ENCODE measurements around the gene APLP1.
A peak's percentile ranks its signal among the peaks of the same experiment; 100 is the strongest.
"Not testable (repeated sequence)": the region's sequence is repeated elsewhere in the genome, so short reads cannot be mapped to it uniquely, and the experiment has no call there.

APLP1 gene

GRCh38 chr19:35885225-35885738 lies 16.9 kb downstream of the APLP1 start:
- no peak overlapping the region for H3K4me3 ChIP-seq (ENCODE audit: low read length)
- no peak for TF ChIP-seq ZNF274 (IDR thresholded peaks at IDR 0.05; ENCODE audit: low read depth, low read length)

GRCh38 chr19:35885904-35886303 lies 17.5 kb downstream of the APLP1 start:
- TF ChIP-seq ZNF274 (IDR thresholded peaks at IDR 0.05; ENCODE audit: low read depth, low read length), result no peak
- no peak overlapping the region for H3K4me3 ChIP-seq (ENCODE audit: low read length)

- TF ChIP-seq ZNF274 (IDR thresholded peaks at IDR 0.05; ENCODE audit: low read depth, low read length), result no peak
Measured at GRCh38 chr19:35887197-35887596, 18.8 kb downstream of the APLP1 start.

GRCh38 chr19:35888398-35888797 lies 20.0 kb downstream of the APLP1 start:
- no peak overlapping the region for H3K4me3 ChIP-seq (ENCODE audit: low read length)
- TF ChIP-seq ZNF274 (IDR thresholded peaks at IDR 0.05; ENCODE audit: low read depth, low read length), result no peak

More at GRCh38 chr19:35887197-35887596, 18.8 kb downstream of the APLP1 start:
- H3K4me3 ChIP-seq (ENCODE audit: low read length), result no peak overlapping the region

- H3K4me3 ChIP-seq (ENCODE audit: low read length), result no peak overlapping the region
- TF ChIP-seq ZNF274 (IDR thresholded peaks at IDR 0.05; ENCODE audit: low read depth, low read length), result no peak
Measured at GRCh38 chr19:35889370-35890112, 21.2 kb downstream of the APLP1 start.

GRCh38 chr19:35890113-35890650 lies 21.8 kb downstream of the APLP1 start:
- TF ChIP-seq ZNF274 (IDR thresholded peaks at IDR 0.05; ENCODE audit: low read depth, low read length), result no peak
- no peak overlapping the region for H3K4me3 ChIP-seq (ENCODE audit: low read length)

GRCh38 chr19:35891819-35892218 lies 23.4 kb downstream of the APLP1 start:
- H3K4me3 ChIP-seq (ENCODE audit: low read length), result not testable (repeated sequence)

- no peak for TF ChIP-seq ZNF274 (IDR thresholded peaks at IDR 0.05; ENCODE audit: low read depth, low read length)
- H3K4me3 ChIP-seq (ENCODE audit: low read length), result no peak overlapping the region
Measured at GRCh38 chr19:35894342-35894741, 26.0 kb downstream of the APLP1 start.

GRCh38 chr19:35895911-35896642 lies 27.7 kb downstream of the APLP1 start:
- no peak for TF ChIP-seq ZNF274 (IDR thresholded peaks at IDR 0.05; ENCODE audit: low read depth, low read length)
- H3K4me3 ChIP-seq (ENCODE audit: low read length), result no peak overlapping the region

- no peak overlapping the region for H3K4me3 ChIP-seq (ENCODE audit: low read length)
- no peak for TF ChIP-seq ZNF274 (IDR thresholded peaks at IDR 0.05; ENCODE audit: low read depth, low read length)
Measured at GRCh38 chr19:35896643-35897040, 28.3 kb downstream of the APLP1 start.

GRCh38 chr19:35897706-35898451 lies 29.5 kb downstream of the APLP1 start:
- TF ChIP-seq ZNF274 (IDR thresholded peaks at IDR 0.05; ENCODE audit: low read depth, low read length), result no peak
- H3K4me3 ChIP-seq (ENCODE audit: low read length), result peak overlapping the region; percentile 79; the same call in 1 of the 2 replicates

GRCh38 chr19:35898499-35898809 lies 30.1 kb downstream of the APLP1 start:
- no peak for TF ChIP-seq ZNF274 (IDR thresholded peaks at IDR 0.05; ENCODE audit: low read depth, low read length)
- H3K4me3 ChIP-seq (ENCODE audit: low read length), result peak overlapping the region; percentile 79; the same call in 1 of the 2 replicates

GRCh38 chr19:35899547-35900214 lies 31.3 kb downstream of the APLP1 start:
- H3K4me3 ChIP-seq (ENCODE audit: low read length), result peak overlapping the region; percentile 79
- TF ChIP-seq ZNF274 (IDR thresholded peaks at IDR 0.05; ENCODE audit: low read depth, low read length), result no peak
